Measurements from ENCODE around the gene CNEP1R1.

Gene CNEP1R1

DNA sequence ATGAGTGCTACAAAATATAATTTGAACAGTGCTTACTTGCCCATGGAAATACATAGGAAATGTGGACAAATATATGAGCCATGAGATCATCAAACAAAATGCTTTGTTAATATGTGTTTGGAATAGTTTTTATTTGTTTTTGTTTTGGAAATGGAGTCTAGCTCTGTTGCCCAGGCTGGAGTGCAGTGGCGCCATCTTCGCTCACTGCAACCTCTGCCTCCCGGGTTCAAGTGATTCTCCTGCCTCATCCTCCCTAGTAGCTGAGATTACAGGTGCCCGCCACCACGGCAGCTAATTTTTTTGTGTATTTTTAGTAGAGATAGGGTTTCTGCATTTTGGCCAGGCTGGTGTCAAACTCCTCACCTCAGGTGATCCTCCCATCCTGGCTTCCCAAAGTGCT lies 2.8 kb downstream of the CNEP1R1 start:
- H3K27ac ChIP-seq (replicated peaks): no peak overlapping the region
- no peak overlapping the region for H3K4me3 ChIP-seq (replicated peaks; ENCODE audit: insufficient read depth, low read length)
- DNase-seq (ENCODE audit: low read depth in 1 of 2, low spot score in 1 of 2): no peak
- no peaks in the 10 kb centered on the region for H3K27me3 ChIP-seq (ENCODE audit: insufficient read depth, poor library complexity, severe bottlenecking)
- TF ChIP-seq POLR2AphosphoS5 (IDR thresholded peaks at IDR 0.05; ENCODE audit: low read depth) (no peak), GABPA (IDR thresholded peaks at IDR 0.05; ENCODE audit: low read depth) (no peak), SPI1 (IDR thresholded peaks at IDR 0.05; ENCODE audit: borderline replicate concordance, low read depth) (no peak)
- TF ChIP-seq, protein P1, sequence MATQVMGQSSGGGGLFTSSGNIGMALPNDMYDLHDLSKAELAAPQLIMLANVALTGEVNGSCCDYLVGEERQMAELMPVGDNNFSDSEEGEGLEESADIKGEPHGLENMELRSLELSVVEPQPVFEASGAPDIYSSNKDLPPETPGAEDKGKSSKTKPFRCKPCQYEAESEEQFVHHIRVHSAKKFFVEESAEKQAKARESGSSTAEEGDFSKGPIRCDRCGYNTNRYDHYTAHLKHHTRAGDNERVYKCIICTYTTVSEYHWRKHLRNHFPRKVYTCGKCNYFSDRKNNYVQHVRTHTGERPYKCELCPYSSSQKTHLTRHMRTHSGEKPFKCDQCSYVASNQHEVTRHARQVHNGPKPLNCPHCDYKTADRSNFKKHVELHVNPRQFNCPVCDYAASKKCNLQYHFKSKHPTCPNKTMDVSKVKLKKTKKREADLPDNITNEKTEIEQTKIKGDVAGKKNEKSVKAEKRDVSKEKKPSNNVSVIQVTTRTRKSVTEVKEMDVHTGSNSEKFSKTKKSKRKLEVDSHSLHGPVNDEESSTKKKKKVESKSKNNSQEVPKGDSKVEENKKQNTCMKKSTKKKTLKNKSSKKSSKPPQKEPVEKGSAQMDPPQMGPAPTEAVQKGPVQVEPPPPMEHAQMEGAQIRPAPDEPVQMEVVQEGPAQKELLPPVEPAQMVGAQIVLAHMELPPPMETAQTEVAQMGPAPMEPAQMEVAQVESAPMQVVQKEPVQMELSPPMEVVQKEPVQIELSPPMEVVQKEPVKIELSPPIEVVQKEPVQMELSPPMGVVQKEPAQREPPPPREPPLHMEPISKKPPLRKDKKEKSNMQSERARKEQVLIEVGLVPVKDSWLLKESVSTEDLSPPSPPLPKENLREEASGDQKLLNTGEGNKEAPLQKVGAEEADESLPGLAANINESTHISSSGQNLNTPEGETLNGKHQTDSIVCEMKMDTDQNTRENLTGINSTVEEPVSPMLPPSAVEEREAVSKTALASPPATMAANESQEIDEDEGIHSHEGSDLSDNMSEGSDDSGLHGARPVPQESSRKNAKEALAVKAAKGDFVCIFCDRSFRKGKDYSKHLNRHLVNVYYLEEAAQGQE (IDR thresholded peaks at IDR 0.05; ENCODE audit: insufficient replicate concordance, low read depth): no peak
- TF ChIP-seq, protein P2, sequence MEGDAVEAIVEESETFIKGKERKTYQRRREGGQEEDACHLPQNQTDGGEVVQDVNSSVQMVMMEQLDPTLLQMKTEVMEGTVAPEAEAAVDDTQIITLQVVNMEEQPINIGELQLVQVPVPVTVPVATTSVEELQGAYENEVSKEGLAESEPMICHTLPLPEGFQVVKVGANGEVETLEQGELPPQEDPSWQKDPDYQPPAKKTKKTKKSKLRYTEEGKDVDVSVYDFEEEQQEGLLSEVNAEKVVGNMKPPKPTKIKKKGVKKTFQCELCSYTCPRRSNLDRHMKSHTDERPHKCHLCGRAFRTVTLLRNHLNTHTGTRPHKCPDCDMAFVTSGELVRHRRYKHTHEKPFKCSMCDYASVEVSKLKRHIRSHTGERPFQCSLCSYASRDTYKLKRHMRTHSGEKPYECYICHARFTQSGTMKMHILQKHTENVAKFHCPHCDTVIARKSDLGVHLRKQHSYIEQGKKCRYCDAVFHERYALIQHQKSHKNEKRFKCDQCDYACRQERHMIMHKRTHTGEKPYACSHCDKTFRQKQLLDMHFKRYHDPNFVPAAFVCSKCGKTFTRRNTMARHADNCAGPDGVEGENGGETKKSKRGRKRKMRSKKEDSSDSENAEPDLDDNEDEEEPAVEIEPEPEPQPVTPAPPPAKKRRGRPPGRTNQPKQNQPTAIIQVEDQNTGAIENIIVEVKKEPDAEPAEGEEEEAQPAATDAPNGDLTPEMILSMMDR (IDR thresholded peaks at IDR 0.05; ENCODE audit: insufficient read depth, low read length): no peak

DNA sequence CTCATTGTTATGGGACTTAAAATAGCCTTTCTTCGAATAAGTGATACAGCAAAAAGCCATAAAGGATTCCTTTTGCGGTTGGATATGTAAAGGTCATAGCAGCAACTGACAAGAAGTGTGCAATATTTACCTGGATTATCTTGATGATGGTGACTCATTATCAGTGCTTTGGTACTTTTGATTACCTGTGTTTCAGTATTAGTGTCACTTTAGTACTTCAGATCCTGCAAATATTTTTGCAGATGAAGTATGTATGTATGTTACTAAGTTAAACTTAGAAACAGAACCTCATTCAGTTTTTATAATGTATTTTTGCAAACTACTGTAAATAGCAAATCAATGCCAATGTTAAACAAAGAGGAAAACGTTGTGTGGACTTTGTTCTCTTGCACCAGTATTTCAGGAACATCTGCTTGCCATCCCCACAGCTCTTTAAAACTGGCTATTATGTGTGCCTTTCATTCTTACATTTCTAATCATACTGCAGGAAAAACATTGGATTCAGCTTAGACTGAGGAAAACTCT lies 10.5 kb downstream of the CNEP1R1 start:
- no peak for DNase-seq (ENCODE audit: low read depth in 1 of 2, low spot score in 1 of 2)
- TF ChIP-seq SPI1 (IDR thresholded peaks at IDR 0.05; ENCODE audit: borderline replicate concordance, low read depth): no peak
- TF ChIP-seq, protein P1 (IDR thresholded peaks at IDR 0.05; ENCODE audit: insufficient replicate concordance, low read depth): no peak
- TF ChIP-seq, protein P2 (IDR thresholded peaks at IDR 0.05; ENCODE audit: insufficient read depth, low read length): no peak
- no peak for TF ChIP-seq POLR2AphosphoS5 (IDR thresholded peaks at IDR 0.05; ENCODE audit: low read depth)
- TF ChIP-seq GABPA (IDR thresholded peaks at IDR 0.05; ENCODE audit: low read depth): no peak
- no peak overlapping the region for H3K27ac ChIP-seq (replicated peaks)

DNA sequence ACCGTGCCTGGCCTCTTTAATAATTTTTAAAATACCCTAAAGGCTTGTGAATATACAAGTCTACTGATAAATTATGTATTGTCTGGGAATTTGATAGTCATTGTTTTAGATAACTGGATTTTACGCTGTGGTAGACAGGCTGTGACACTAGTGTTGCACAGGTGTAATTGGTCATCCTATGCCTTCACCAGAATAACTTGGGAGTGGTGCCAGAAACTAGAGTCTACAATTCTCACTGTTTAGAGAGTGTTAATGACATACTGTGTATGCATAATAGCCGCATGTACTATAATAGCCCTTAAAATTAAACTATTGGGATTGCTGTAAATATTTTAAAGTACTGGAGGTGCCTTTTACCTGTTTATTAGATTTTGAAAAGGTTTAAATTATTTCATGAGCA lies 11.4 kb downstream of the CNEP1R1 start:
- H3K27ac ChIP-seq (replicated peaks): no peak overlapping the region
- DNase-seq (ENCODE audit: low read depth in 1 of 2, low spot score in 1 of 2): no peak
- H3K4me3 ChIP-seq (replicated peaks; ENCODE audit: insufficient read depth, low read length): no peak overlapping the region
- no peaks in the 10 kb centered on the region for H3K27me3 ChIP-seq (ENCODE audit: insufficient read depth, poor library complexity, severe bottlenecking)
- TF ChIP-seq, protein P2 (IDR thresholded peaks at IDR 0.05; ENCODE audit: insufficient read depth, low read length): no peak
- TF ChIP-seq SPI1 (IDR thresholded peaks at IDR 0.05; ENCODE audit: borderline replicate concordance, low read depth) (no peak), GABPA (IDR thresholded peaks at IDR 0.05; ENCODE audit: low read depth) (no peak), POLR2AphosphoS5 (IDR thresholded peaks at IDR 0.05; ENCODE audit: low read depth) (no peak)
- TF ChIP-seq, protein P1 (IDR thresholded peaks at IDR 0.05; ENCODE audit: insufficient replicate concordance, low read depth): no peak

More for the DNA sequence above, 10.5 kb downstream of the CNEP1R1 start:
- no peak overlapping the region for H3K4me3 ChIP-seq (replicated peaks; ENCODE audit: insufficient read depth, low read length)
- no peaks in the 10 kb centered on the region for H3K27me3 ChIP-seq (ENCODE audit: insufficient read depth, poor library complexity, severe bottlenecking)

Data from HL-60 (cell line).